Measurements from ENCODE around the gene C6orf136. TPM values are rescaled to one million over a fixed set of nuclear protein-coding genes. Genes with fewer than 3 reads are reported as not detected.
A peak's percentile ranks its signal among the peaks of the same experiment; 100 is the strongest.

The C6orf136 gene
- total and polyA plus RNA-seq, 7 donors: 21.8 to 60.2 (median 36.4) TPM

- peaks cover 4 to 84% of the 10 kb centered on the region in 2 donors for H3K36me3 ChIP-seq (ENCODE audit: insufficient read depth in 1 of 2, low read depth in 1 of 2)
- peak within 1 kb of the TSS; percentile 85 for H3K27ac ChIP-seq
- no peaks in the 10 kb centered on the region for H3K27me3 ChIP-seq (ENCODE audit: insufficient read depth in 3 of 3, low read length in 2 of 3)
- DNase-seq: peak; percentile 89 to 94
- TF ChIP-seq CTCF (IDR thresholded peaks at IDR 0.05): peak; percentile 24
- peak within 1 kb of the TSS; percentile 68 for H3K4me3 ChIP-seq
- peaks cover 7% of the 10 kb centered on the region for H3K4me1 ChIP-seq
- intact Hi-C loops (cut with DNase I): loop anchor here (5.0 kb wide), 2 partner anchors 46 to 91 kb away; partner anchors contain the start of genes DHX16 (in 1 of the 2) and MDC1 (in 1 of the 2)
- no peaks in the 10 kb centered on the region for H3K9me3 ChIP-seq
- peak; percentile 94 to 96 (median 94) for ATAC-seq
- WGBS, 3 donors: 1 to 2% (median 1%) methylated on average over 35 to 36 of the region's 36 CpGs
Measured at GRCh38 chr6:30626484-30627366, 20.2 kb upstream of the C6orf136 start, which contains the start of gene ATAT1. Gene ATAT1 (plus strand): TSS chr6:30626874.

- Histone ChIP-seq H3K4me1 (no peaks in the 10 kb centered on the region), H3K27ac (no peak overlapping the region), H3K4me3 (no peak overlapping the region), H3K36me3 (ENCODE audit: insufficient read depth in 1 of 2, low read depth in 1 of 2) (peaks cover 0 to 43% of the 10 kb centered on the region in 2 donors), H3K27me3 (ENCODE audit: insufficient read depth in 3 of 3, low read length in 2 of 3) (no peaks in the 10 kb centered on the region), H3K9me3 (no peaks in the 10 kb centered on the region)
- intact Hi-C loops (cut with DNase I): loop anchor here in 1 of 2 donors (5.0 kb wide), 1 partner anchor 36 kb away; the partner anchor contains the start of gene DHX16
- ATAC-seq (peak in 2 of 4 donors; percentile 27 to 42), DNase-seq (no peak)
- TF ChIP-seq CTCF (IDR thresholded peaks at IDR 0.05): no peak
- 74 to 96% (median 82%) methylated on average over 3 of the region's 3 CpGs for WGBS, 3 donors
Measured at GRCh38 chr6:30635834-30636233, 11.1 kb upstream of the C6orf136 start.

- ATAC-seq: no peak
- no peak for TF ChIP-seq CTCF (IDR thresholded peaks at IDR 0.05)
- H3K27ac ChIP-seq: no peak overlapping the region
- 79 to 86% (median 83%) methylated on average over 10 of the region's 10 CpGs for WGBS, 3 donors
- H3K36me3 ChIP-seq (ENCODE audit: insufficient read depth in 1 of 2, low read depth in 1 of 2): peaks cover 0 to 56% of the 10 kb centered on the region in 2 donors
- no peak for DNase-seq
- no peaks in the 10 kb centered on the region for H3K4me1 ChIP-seq
- no peaks in the 10 kb centered on the region for H3K9me3 ChIP-seq
- H3K4me3 ChIP-seq: no peak overlapping the region
- intact Hi-C loops (cut with DNase I): no loop called here
- no peaks in the 10 kb centered on the region for H3K27me3 ChIP-seq (ENCODE audit: insufficient read depth in 3 of 3, low read length in 2 of 3)
Measured at GRCh38 chr6:30640481-30640880, 6.5 kb upstream of the C6orf136 start.

- no peaks in the 10 kb centered on the region for H3K9me3 ChIP-seq
- H3K36me3 ChIP-seq (ENCODE audit: insufficient read depth in 1 of 2, low read depth in 1 of 2): peaks cover 0 to 61% of the 10 kb centered on the region in 2 donors
- DNase-seq: no peak
- no peak overlapping the region for H3K27ac ChIP-seq
- intact Hi-C loops (cut with DNase I): no loop called here
- no peak for ATAC-seq
- no peak overlapping the region for H3K4me3 ChIP-seq
- no peak for TF ChIP-seq CTCF (IDR thresholded peaks at IDR 0.05)
- H3K4me1 ChIP-seq: peaks cover 3% of the 10 kb centered on the region
- H3K27me3 ChIP-seq (ENCODE audit: insufficient read depth in 3 of 3, low read length in 2 of 3): no peaks in the 10 kb centered on the region
- 84 to 96% (median 86%) methylated on average over 1 of the region's 1 CpG for WGBS, 3 donors
Measured at GRCh38 chr6:30641048-30641447, 5.9 kb upstream of the C6orf136 start.
